Embryonic facial prominence (tissue), 1 donor: Measurements from ENCODE around the gene TRAPPC4.
A peak's percentile ranks its signal among the peaks of the same experiment; 100 is the strongest.
"Not testable (repeated sequence)": the region's sequence is repeated elsewhere in the genome, so short reads cannot be mapped to it uniquely, and the experiment has no call there.

Experiments used
- DNase-seq: peaks from one replicate; pipeline ENCODE4 v3.0.0-alpha.2; 2016; ENCODE audit errors: extremely low spot score

Gene TRAPPC4

DNA sequence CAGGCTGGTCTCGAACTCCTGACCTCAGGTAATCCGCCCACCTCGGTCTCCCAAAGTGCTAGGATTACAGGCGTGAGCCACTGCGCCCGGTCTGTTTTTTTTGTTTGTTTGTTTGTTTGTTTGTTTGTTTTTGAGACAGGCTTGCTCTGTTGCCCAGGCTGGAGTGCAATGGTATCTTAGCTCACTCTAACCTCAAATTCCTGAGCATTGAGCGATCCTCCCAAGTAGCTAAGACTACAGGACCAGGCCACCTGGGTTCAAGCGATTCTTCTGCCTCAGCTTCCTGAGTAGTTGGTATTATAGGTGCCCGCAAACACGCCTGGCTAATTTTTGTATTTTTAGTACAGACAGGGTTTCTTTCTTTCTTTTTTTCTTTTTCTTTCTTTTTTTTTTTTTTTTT lies 14.9 kb downstream of the TRAPPC4 start:
- DNase-seq, result not testable (repeated sequence)

DNA sequence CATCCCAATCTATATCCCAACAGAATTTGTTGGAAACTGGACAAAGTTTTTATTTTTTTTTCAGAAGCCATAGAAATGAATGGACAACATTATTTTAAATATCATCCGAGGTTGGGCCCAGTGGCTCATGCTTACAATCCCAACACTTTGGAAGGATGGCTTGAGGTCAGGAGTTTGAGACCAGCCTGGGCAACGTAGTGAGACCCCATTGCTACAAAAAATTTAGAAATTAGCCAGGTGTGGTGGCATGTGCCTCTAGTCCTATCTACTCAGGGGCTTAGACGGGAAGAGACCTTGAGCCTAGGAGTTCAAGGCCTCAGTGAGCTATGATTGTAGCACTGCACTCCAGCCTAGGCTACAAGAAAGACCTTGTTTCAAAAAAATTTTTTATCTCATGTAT lies 16.2 kb downstream of the TRAPPC4 start:
- DNase-seq, result no peak

DNA sequence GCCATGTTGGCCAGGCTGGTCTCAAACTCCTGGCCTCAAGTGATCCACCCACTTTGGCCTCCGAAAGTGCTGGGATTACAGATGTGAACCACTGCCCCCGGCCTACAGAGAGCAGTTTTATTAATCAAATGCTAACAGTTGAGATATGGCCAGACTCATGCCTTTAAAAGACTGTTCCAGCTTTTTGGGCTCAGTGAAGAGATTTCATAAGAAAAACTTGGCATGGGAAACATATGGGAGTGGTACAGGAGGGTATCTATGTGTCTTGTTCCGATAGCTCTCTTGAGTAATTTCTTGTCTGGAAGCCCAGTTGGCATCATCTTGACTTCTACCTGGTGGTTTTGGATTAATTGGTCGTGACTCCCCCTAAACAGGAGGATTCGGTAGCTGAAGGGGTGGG lies 20.3 kb downstream of the TRAPPC4 start:
- DNase-seq, result no peak

DNA sequence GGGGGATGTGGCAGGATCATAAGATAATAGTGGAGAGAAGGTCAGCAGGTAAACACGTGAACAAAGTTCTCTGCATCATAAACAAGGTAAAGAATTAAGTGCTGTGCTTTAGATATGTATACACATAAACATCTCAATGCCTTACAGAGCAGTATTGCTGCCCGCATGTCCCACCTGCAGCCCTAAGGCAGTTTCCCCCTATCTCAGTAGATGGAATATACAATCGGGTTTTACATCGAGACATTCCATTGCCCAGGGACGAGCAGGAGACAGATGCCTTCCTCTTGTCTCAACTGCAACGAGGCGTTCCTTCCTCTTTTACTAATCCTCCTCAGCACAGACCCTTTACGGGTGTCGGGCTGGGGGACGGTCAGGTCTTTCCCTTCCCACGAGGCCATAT lies 20.9 kb downstream of the TRAPPC4 start:
- DNase-seq, result not testable (repeated sequence)

DNA sequence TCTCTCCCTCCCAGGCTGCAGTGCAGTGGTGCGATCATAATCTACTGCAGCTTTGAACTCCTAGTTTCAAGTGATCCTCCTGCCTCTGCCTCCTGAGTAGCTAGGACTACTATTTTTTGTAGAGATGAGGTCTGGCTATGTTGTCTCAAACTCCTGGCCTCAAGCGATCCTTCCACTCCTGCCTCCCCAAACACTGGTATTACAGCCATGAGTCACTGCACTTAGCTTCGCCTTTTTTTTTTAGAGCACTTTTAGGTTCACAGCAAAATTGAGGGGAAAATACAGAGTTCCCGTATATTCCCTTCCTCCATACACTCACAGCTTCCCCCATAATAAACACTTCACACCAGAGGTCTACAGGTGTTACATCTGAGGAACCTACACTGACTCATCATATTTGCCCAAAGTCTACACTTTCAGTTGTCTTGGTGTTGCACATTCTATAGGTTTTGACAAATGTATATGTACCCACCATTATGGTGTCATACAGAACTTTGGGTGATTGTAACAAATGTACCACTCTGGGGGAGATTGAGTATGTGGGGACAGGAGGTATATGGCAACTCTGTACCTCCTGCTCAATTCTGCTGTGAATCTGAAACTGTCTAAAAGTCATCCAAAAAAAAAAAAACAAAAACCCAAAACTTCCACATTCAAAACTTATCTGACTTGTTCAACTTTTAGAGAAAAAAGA lies 23.4 kb downstream of the TRAPPC4 start:
- DNase-seq, result no peak

DNA sequence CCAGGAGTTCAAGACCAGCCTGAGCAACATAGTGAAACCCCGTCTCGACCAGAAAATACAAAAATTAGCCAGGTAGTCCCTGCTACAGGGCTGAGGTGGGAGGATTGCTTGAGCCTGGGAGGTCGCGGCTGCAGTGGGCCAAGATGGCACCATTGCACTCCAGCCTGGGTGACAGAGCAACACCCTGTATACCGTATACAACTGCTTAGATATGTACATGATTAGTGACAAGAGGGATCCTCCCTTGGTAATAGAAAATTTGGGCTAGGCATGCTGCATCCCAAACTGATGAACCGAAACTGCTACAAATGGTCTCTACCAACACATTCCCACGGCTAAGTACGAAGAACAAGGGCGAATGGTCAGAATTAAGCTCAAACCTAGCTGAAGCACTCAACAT lies 24.4 kb downstream of the TRAPPC4 start:
- DNase-seq, result no peak

DNA sequence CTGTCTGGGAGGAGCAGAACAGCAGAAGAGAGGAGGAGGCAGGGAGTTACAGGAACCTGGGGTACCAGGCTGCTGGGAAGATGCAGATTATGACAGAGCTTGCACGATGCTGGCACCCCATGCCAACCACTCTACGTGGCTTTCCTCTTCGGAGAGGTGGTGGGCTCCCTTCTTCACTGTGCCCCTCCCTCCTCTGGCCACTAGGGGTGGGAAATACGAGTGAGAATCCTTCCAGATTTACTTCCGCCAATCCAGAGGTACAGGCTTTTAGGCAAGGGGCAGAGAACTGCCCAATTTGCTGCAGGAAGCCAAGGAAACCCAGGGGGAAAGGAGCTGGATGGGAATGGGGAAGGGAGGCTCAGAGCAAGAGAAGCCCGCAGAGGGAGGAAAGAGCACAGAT lies 26.1 kb downstream of the TRAPPC4 start:
- DNase-seq, result no peak

DNA sequence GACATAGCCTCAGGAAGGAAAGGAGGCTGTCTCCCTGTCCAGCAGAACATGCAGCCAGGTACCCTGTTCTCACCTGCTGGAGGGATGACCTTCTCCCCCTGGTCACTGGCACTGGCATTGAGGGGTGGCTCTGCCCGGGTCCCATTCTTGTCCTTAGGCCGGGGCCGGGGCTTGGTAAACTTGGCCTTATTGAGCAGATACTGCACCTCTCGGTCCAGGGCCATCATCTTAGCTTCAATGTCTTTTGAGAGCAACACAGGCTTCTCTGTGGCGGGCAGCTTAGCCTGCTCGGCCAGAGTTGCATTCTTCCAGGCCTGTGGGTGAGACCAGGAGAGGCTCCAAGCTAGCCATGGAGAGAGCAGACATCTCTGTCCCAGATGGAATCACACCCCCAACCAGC lies 27.9 kb downstream of the TRAPPC4 start:
- DNase-seq, result no peak

DNA sequence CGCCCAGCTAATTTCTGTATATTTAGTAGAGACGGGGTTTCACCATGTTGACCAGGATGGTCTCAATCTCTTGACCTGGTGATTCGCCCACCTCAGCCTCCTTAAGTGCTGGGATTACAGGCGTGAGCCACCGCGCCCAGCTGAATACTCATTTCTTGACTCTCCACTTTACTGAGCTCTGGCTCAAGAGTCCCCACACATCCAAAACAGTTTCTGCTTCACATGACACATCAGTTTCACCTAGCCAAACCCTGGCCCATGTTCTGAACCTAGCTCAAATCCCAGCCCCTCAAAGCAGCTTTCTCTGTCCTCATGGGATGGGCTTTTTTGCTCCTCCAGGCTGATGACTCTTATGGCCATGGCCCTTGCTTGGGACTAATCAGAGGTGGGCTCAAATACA lies 28.6 kb downstream of the TRAPPC4 start:
- no peak for DNase-seq

DNA sequence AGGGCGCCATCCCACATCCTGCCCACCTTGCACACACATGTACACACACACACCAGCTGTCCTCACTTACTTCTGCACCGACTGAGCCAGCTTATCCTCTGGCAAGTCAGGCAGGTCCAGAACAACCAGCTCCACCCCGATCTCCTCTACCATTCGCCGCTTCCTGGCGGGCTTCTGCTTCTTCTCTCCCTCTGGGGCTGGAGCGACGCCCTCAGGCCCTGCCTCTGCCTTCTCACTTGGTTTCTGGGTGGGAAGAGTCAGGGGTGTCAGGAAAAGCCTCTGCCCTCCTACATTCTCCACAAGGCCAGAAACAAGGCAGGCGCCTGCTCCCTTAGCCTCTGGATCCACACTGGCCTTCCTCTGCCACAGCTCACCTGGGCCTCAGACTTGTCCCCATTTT lies 30.1 kb downstream of the TRAPPC4 start:
- DNase-seq, result no peak

DNA sequence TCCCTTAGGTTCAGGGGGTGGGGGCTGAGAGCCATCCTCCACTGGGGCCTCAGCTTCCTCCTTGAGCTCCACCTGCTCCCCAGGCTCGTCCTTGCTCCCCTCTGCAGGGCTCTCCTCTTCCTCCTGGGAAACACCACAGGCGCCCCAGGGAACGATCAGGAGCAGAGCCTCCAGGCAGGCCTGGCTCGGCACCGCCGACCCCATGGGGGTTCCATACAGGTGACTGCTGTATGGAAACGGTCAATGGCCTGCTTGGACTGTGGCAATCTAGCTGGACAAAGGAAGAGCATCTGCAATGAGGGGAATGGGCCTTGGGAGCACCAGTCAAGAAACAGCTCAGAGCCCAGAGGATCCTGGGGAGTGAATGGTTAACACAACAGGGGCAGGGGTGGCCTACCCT lies 30.5 kb downstream of the TRAPPC4 start:
- DNase-seq, result no peak

DNA sequence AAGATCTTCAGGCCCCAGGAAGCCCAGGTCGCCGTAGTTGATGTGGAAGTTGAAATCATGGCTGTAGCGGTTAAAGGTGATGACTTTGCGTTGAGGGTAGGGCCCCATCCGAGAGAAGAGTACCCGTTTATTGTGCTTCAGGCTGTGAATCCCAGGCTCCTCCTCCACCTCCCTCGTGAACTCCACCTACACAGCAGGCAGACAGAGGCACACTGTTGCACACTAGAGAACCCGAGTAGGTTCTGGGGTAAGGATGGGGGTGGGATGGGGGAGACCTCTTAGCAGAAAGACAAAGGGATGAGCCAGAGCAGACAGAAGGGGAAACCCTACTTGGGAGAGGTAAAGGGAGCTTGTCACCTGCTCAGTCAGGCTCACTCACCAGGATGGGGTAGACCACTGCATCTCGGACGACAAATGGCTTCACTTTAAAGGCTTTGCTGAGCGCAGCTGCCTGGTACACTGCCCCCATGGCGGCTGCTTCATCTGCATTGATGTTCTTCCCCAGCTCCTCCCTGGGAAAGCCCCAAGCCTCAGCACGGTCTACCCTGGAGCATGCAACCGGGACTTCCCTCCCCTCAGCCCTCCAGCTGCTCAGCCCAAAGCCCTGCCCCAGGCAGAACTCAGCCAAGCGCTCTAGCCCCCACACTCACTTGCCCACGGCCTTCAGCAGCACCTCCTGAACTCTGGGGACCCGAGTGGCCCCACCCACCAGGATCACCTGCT lies 33.0 kb downstream of the TRAPPC4 start:
- no peak for DNase-seq

DNA sequence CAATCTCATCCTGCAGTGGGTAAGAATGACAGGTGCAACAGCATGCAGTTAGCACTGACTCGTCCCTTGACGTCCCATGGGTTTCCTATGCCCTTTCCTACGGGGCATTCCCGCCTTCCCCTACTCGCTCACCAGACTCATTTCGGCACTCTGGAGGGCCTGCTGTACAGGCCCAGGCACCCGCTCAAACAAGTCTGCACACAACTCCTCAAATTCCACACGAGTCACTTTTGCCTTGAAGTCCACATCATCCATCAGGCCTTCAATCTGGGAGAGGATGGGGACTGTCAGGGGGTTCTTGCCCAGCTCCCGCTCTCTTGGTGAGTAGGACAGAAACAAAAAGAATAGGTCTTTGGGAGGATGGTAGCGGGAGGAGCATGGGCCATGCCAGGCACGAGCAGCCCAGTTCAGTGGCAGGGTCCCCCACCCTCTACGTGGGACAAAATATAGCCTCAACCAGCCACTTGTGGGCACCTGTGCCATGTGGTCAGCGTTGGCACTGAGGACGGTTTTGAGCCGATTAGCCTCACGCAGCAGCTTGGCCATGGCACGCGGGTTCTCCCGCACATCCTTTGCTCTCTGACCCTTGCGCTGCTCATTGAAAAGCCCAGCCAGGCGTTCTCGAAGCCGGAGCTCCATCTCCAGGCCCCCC lies 33.7 kb downstream of the TRAPPC4 start:
- no peak for DNase-seq

DNA sequence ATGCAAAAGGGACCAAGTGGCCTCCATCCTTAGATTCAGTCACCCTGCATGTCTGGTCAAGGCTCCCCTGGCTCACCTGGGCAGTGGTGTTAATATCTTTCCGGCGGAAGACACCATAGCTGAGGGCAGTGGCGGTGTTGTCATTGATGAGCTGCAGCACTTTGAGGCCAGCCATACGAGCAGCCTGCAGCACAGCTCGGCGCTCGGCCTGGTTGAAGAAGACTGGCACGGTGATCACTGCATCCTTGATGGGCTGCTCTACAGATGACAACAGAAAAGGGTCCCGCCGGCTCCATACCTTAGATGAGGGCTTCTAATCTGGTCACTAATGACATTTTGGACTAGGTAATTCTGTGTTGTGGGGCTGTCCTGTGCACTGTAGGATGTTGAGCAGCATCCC lies 35.9 kb downstream of the TRAPPC4 start:
- no peak for DNase-seq

DNA sequence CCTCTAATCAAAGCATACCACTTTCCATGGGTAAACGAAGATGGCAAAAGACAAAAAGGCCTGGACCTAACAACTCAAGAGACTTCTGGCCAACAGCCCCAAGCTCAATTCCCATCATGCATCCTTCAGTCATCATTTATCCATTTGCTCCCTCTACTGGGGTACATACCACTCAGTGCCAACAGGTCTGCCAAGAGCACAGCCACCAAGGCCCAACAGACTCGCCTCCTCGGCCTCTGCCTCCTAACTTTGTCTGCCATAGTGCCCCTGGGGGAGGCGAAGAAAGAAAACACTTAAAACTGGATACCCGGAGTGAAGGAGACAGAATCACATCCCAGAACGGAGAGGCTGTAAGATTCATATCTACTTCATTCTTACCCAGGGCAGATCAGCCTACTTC lies 37.3 kb downstream of the TRAPPC4 start:
- no peak for DNase-seq

DNA sequence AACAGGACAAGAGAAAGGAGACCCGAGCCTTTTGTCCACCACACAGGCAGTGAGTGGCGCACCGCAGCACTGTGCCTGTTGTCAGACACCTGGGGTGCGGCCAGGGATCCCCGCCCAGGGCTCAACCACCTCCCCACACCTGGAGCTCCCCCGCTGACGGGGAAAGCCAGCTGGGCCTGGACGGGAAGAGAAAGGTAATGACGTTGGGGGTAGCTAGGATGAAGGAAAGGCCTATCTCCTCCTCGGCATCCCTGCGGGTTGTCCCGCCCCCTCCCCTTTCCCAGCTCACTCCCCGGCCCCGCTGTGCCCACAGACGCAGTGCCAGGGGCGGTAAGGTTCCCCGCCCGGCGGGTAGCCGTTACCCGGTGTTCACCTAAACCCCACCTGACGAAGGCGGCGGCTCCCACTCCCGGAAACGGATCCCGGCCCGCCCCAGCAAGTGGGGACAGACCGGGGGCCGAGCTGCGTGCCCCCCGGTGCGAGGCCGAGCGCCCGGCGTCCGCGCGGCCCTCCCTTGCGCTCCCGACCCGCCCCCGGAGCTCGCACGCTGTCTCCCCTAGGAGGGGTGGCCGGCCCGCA lies 37.9 kb downstream of the TRAPPC4 start:
- DNase-seq, result no peak

DNA sequence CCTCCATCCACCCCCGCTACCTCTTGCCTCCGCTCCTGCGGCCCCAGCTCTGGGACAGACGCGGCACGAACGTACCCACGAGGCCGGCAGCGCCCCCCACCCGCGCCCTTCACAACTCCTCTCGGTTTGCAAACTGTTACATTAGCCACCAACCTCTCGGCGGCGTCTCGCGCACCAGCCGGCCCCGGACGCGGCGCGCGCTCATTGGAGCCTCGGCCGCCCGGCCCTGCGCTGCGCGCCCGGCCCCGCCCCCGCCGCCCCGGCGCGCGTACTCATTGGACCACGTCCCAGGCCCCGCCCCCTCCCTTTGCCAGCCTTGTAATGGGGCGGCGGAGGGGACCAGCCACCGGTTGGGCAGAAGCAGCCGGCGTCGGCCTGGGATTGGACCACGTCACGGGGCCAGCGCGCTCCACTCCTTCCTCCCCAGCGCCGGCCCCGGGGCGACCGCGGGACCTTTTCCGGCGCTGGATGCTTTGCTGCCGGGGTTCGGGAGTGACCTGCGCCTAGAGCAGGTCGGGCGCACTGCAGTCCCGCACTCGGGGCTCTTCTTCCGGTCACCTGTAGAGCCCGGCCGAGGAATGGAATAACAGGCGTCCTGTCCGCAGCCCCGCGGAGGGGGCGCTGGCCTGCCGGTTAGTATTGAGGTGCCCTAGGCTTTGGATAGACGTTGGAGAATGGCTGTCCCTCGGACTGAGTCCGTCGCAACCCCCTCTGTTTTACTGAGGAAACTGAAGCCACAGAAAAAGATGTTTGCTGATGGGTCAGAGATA lies 38.6 kb downstream of the TRAPPC4 start, which contains the start of gene HYOU1:
Gene HYOU1, minus strand, starts transcription at position 206 of the 770 bp plus-strand sequence. CDS start 1,045 bp downstream, outside the sequence.
- peak; percentile 89 for DNase-seq

DNA sequence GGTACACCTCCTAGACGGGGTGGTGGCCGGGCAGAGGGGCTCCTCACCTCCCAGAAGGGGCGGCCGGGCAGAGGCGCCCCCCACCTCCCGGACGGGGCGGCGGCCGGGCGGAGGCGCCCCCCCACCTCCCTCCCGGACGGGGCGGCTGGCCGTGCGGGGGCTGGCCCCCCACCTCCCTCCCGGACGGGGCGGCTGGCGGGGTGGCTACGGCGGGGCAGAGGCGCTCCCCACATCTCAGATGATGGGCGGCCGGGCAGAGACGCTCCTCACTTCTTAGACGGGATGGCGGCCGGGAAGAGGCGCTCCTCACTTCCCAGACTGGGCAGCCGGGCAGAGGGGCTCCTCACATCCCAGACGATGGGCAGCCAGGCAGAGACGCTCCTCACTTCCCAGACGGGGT lies 40.6 kb downstream of the TRAPPC4 start:
- not testable (repeated sequence) for DNase-seq

DNA sequence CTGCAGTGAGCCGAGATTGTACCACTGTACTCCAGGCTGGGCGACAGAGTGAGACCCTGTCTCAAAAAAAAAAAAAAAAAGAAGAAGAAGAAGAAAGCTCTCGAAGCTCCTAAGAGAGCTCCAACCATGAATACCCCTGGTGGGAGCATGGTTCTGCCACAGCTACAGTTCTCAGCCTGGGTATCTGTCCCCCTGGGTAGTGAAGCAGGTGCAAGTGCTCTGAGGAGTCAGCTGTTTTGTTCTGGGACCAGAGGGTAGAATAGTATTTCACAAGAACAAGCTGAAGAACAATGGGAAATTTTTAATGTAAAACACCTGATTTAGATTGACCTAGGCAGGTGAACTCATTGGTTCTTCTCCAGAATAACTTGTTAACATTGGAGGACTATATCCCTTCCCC lies 42.7 kb downstream of the TRAPPC4 start:
- DNase-seq, result no peak

DNA sequence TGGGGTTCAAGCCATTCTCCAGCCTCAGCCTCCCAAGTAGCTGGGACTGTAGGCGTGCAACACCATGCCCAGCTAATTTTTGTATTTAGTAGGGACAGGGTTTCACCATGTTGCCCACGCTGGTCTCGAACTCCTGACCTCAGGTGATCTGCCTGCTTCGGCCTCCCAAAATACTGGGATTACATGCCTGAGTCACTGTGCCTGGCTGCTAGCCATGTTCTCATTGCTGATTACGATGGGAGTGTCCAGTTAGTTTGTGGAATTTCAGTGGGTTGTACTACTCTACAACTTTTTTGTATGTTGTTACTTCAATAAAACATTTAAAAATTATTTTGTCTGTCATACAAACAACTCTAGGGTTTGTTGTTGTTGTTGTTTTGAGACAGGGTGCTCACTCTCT lies 44.2 kb downstream of the TRAPPC4 start:
- no peak for DNase-seq

DNA sequence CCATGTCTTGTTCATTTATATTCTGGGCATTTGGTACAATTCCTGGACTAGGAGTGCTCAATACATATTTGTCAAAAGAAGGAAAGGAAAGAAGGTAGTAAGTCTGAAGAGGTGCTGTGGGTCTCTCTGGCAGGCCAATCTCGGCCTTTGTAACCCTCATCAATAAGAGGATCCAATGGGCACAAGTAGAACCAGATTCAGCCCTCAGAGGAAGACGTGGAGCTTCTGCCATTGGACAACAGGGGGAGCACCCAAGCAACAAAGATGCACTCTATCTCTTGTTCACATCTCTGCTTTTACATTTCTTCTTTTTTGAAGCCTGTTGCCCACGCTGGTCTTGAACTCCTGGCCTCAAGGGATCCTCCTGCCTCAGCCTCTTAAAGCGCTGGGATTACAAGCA lies 46.8 kb downstream of the TRAPPC4 start:
- no peak for DNase-seq
